NCI-H69 (cell line): ENCODE results near the gene NAV2.

Experiments
- DNase-seq: peaks from one replicate; lab custom pipeline; 2025; lab: John Stamatoyannopoulos, UW

The NAV2 gene

GRCh38 chr11:19775622-19776021, 63.0 kb downstream of the NAV2 start:
- no peak for DNase-seq

GRCh38 chr11:19777039-19777376, 64.4 kb downstream of the NAV2 start:
- DNase-seq = peak; percentile 64

GRCh38 chr11:19777377-19778102, 64.9 kb downstream of the NAV2 start:
- peak; percentile 42 for DNase-seq

- peak; percentile 37 for DNase-seq
Measured at GRCh38 chr11:19779740-19780139, 67.1 kb downstream of the NAV2 start.

GRCh38 chr11:19781351-19781750, 68.7 kb downstream of the NAV2 start:
- DNase-seq = no peak

GRCh38 chr11:19785265-19785664, 72.6 kb downstream of the NAV2 start:
- DNase-seq = no peak

- peak; percentile 40 for DNase-seq
Measured at GRCh38 chr11:19786644-19787043, 74.0 kb downstream of the NAV2 start.

- no peak for DNase-seq
Measured at GRCh38 chr11:19788435-19788834, 75.8 kb downstream of the NAV2 start.

- DNase-seq = no peak
Measured at GRCh38 chr11:19789245-19789644, 76.6 kb downstream of the NAV2 start.

GRCh38 chr11:19789835-19790710, 77.4 kb downstream of the NAV2 start:
- DNase-seq = no peak

- DNase-seq = peak; percentile 65
Measured at GRCh38 chr11:19790831-19791552, 78.4 kb downstream of the NAV2 start.

- no peak for DNase-seq
Measured at GRCh38 chr11:19792510-19792909, 79.9 kb downstream of the NAV2 start.

GRCh38 chr11:19793326-19793725, 80.7 kb downstream of the NAV2 start:
- no peak for DNase-seq

GRCh38 chr11:19794161-19794560, 81.5 kb downstream of the NAV2 start:
- no peak for DNase-seq

GRCh38 chr11:19795082-19795481, 82.4 kb downstream of the NAV2 start:
- no peak for DNase-seq

- no peak for DNase-seq
Measured at GRCh38 chr11:19800162-19800561, 87.5 kb downstream of the NAV2 start.

- no peak for DNase-seq
Measured at GRCh38 chr11:19800714-19801519, 88.3 kb downstream of the NAV2 start.

GRCh38 chr11:19802773-19803293, 90.2 kb downstream of the NAV2 start:
- peak; percentile 21 for DNase-seq

GRCh38 chr11:19803506-19803998, 90.9 kb downstream of the NAV2 start:
- DNase-seq = no peak

GRCh38 chr11:19805376-19805775, 92.7 kb downstream of the NAV2 start:
- no peak for DNase-seq

- no peak for DNase-seq
Measured at GRCh38 chr11:19805827-19806226, 93.2 kb downstream of the NAV2 start.
